GM12874 (cell line): ENCODE results near the gene EGR2.

Source experiments
- CTCF ChIP-seq: IDR thresholded peaks from 2 replicates; pipeline ENCODE4 v1.5.1; 2011; ENCODE audit warnings: low read depth, mild to moderate bottlenecking, control low read depth, low read length, moderate library complexity; ENCODE audit not compliant: insufficient read depth

The EGR2 gene

GRCh38 chr10:62769574-62770242, 46.5 kb downstream of the EGR2 start:
- TF ChIP-seq CTCF, result no peak

GRCh38 chr10:62766386-62766785, 49.8 kb downstream of the EGR2 start:
- no peak for TF ChIP-seq CTCF

- no peak for TF ChIP-seq CTCF
These were observed 50.4 kb downstream of the EGR2 start for GRCh38 chr10:62765726-62766125.

GRCh38 chr10:62764011-62764410, 52.2 kb downstream of the EGR2 start:
- TF ChIP-seq CTCF, result no peak

- no peak for TF ChIP-seq CTCF
These were observed 53.0 kb downstream of the EGR2 start for GRCh38 chr10:62763155-62763554.
